ENCODE data around the gene PYCR2.

DNA sequence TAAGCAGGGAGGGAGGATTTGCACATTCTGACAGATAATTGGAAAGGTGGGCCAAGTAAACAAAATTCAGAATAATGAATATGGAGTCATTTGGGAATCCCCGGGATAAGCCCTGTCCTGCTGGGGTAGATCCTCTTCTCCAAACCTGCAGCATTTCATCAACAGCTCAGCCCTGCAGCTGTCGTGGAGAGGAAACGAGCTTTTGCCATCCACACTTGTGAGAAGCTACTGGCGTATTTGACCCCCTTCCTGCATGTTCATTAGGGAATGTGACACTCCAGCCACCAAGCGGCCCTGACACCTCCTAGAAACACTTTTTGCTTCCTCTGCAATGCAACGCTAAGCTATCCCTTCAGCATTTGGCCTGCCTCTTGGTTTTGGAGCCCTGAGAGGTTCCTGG lies 25.0 kb upstream of the PYCR2 start:
- TF ChIP-seq, protein P1, sequence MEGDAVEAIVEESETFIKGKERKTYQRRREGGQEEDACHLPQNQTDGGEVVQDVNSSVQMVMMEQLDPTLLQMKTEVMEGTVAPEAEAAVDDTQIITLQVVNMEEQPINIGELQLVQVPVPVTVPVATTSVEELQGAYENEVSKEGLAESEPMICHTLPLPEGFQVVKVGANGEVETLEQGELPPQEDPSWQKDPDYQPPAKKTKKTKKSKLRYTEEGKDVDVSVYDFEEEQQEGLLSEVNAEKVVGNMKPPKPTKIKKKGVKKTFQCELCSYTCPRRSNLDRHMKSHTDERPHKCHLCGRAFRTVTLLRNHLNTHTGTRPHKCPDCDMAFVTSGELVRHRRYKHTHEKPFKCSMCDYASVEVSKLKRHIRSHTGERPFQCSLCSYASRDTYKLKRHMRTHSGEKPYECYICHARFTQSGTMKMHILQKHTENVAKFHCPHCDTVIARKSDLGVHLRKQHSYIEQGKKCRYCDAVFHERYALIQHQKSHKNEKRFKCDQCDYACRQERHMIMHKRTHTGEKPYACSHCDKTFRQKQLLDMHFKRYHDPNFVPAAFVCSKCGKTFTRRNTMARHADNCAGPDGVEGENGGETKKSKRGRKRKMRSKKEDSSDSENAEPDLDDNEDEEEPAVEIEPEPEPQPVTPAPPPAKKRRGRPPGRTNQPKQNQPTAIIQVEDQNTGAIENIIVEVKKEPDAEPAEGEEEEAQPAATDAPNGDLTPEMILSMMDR (IDR thresholded peaks at IDR 0.05) = no peak
- no peak for TF ChIP-seq POLR2AphosphoS5 (IDR thresholded peaks at IDR 0.05)

Data from suprapubic skin (tissue), 3 donors.